RWPE2 (cell line): Measurements from ENCODE around the gene PPCS.

Source experiments
- ATAC-seq: fragments of 200-7000 bp; cut with Tn5 transposase; 3 replicates; pipeline ENCODE4 v1.9.1; 2021; ENCODE audit warnings: low read depth
- DNase-seq: peaks from one replicate; pipeline ENCODE4 v3.0.0-alpha.2; 2020; ENCODE audit warnings: low spot score
- H3K27ac ChIP-seq: fragments of 450-650 bp; 2 replicates; pipeline ENCODE4 v1.5.1; 2017; ENCODE audit warnings: mild to moderate bottlenecking; ENCODE audit not compliant: poor library complexity, severe bottlenecking
- H3K27me3 ChIP-seq: fragments of 250-450 bp; sonication (Bioruptor Pico); 2 replicates; pipeline ENCODE4 v1.5.1; 2021; ENCODE audit warnings: mild to moderate bottlenecking, moderate library complexity; ENCODE audit not compliant: insufficient read depth, poor library complexity, severe bottlenecking
- H3K36me3 ChIP-seq: fragments of 250-450 bp; sonication (Bioruptor Pico); 2 replicates; pipeline ENCODE4 v1.5.1; 2020; ENCODE audit warnings: low read depth, mild to moderate bottlenecking, moderate library complexity
- H3K4me1 ChIP-seq: fragments of 250-450 bp; sonication (Bioruptor Pico); 2 replicates; pipeline ENCODE4 v1.5.1; 2021; ENCODE audit warnings: mild to moderate bottlenecking, moderate library complexity; ENCODE audit not compliant: insufficient read depth, poor library complexity, severe bottlenecking
- H3K4me3 ChIP-seq: fragments of 250-450 bp; sonication (Bioruptor Pico); 2 replicates; pipeline ENCODE4 v1.5.1; 2021; ENCODE audit warnings: mild to moderate bottlenecking, moderate library complexity; ENCODE audit not compliant: severe bottlenecking
- H3K9me3 ChIP-seq: fragments of 250-450 bp; sonication (Bioruptor Pico); 2 replicates; pipeline ENCODE4 v1.5.1; 2021; ENCODE audit warnings: mild to moderate bottlenecking, moderate library complexity; ENCODE audit not compliant: severe bottlenecking
- TF ChIP-seq, protein P1 (sequence below): fragments of 450-650 bp; IDR thresholded peaks from one replicate; pipeline ENCODE4 v1.5.1; 2017; ENCODE audit warnings: mild to moderate bottlenecking, moderate library complexity; ENCODE audit not compliant: poor library complexity, severe bottlenecking

Gene PPCS

GRCh38 chr1:42456010-42456753, at the start of gene PPCS, which contains the start of gene ZMYND12:
PPCS (plus strand) TSS chr1:42456543; CDS start chr1:42456566, 23 bp downstream.
ZMYND12 (minus strand) TSS chr1:42456022; CDS start chr1:42455997, 25 bp downstream.
- peak within 1 kb of the TSS; percentile 70 for H3K27ac ChIP-seq

DNA sequence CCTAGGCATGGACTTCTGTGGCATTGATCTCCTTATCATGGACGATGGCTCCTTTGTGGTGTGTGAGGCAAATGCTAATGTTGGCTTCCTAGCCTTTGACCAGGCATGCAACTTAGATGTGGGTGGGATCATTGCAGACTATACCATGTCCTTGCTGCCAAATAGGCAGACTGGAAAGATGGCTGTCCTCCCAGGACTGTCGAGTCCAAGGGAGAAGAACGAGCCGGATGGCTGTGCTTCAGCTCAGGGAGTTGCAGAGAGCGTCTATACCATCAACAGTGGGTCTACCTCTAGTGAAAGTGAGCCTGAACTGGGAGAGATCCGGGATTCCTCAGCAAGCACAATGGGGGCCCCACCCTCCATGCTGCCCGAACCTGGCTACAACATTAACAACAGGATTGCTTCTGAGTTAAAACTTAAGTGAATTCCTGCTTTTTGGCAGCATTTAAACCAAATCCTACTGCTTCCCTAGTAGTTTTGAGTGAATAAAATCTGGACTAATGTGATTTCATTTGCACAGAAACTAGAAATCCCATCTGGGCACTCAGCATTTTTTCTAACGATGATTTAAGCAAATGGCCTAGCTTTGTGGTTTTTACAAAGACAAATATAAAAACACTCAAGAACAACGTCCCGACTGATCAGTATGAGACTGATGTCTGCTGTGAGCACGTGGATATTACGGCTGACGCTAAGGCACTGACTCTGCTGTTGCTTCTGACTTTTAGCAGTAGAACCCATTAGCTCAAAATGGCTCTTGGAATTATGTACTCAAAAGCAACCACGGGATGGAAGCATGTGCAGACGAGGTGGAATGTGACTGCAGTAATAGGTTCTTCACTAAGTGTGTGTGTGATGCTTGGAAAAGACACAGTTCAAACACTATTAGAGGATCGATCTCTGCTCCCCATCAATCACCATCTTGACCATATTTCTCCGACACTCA, 41.5 kb upstream of the PPCS start:
- H3K9me3 ChIP-seq = no peaks in the 10 kb centered on the region
- H3K27ac ChIP-seq = no peak overlapping the region
- TF ChIP-seq, protein P1, sequence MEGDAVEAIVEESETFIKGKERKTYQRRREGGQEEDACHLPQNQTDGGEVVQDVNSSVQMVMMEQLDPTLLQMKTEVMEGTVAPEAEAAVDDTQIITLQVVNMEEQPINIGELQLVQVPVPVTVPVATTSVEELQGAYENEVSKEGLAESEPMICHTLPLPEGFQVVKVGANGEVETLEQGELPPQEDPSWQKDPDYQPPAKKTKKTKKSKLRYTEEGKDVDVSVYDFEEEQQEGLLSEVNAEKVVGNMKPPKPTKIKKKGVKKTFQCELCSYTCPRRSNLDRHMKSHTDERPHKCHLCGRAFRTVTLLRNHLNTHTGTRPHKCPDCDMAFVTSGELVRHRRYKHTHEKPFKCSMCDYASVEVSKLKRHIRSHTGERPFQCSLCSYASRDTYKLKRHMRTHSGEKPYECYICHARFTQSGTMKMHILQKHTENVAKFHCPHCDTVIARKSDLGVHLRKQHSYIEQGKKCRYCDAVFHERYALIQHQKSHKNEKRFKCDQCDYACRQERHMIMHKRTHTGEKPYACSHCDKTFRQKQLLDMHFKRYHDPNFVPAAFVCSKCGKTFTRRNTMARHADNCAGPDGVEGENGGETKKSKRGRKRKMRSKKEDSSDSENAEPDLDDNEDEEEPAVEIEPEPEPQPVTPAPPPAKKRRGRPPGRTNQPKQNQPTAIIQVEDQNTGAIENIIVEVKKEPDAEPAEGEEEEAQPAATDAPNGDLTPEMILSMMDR = no peak
- H3K27me3 ChIP-seq = no peaks in the 10 kb centered on the region
- no peak overlapping the region for H3K4me3 ChIP-seq
- DNase-seq (no peak), ATAC-seq (no peak)
- H3K4me1 ChIP-seq = no peaks in the 10 kb centered on the region
- H3K36me3 ChIP-seq = no peaks in the 10 kb centered on the region

More at GRCh38 chr1:42456010-42456753, at the start of gene PPCS, which contains the start of gene ZMYND12:
- ATAC-seq (peak; percentile 92), DNase-seq (peak; percentile 81)
- H3K4me3 ChIP-seq = peak within 1 kb of the TSS; percentile 81
- no peaks in the 10 kb centered on the region for H3K9me3 ChIP-seq
- H3K4me1 ChIP-seq = peaks cover 6% of the 10 kb centered on the region
- TF ChIP-seq, protein P1 = no peak
- H3K27me3 ChIP-seq = no peaks in the 10 kb centered on the region
- H3K36me3 ChIP-seq = peaks cover 30% of the 10 kb centered on the region

DNA sequence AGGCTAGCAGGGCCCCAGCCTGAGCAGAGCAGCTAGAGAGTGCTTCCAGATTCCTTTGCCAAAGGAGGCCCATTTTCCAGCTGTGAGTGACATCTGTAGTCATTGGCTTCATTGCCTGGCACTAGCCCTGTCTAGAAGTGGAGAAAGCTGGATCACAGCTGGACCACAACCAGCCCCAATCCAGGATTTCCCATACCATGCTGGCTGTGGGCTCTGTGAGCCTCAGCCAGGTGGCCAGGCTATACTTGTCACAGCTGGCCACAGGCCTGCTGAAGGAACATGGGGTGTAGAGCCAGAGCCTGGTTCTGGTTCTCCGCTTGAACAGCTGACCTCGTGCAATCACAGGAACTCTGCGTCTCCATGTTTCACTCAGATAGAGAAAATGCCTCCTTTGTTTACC, 39.2 kb upstream of the PPCS start:
- Histone ChIP-seq H3K4me3 (no peak overlapping the region), H3K27me3 (no peaks in the 10 kb centered on the region), H3K27ac (no peak overlapping the region), H3K9me3 (no peaks in the 10 kb centered on the region), H3K4me1 (peaks cover 4% of the 10 kb centered on the region), H3K36me3 (no peaks in the 10 kb centered on the region)
- TF ChIP-seq, protein P1 = no peak
- DNase-seq (no peak), ATAC-seq (no peak)

GRCh38 chr1:42418516-42418915, 37.8 kb upstream of the PPCS start:
- ATAC-seq = no peak
- peaks cover 4% of the 10 kb centered on the region for H3K4me1 ChIP-seq
- H3K4me3 ChIP-seq = no peak overlapping the region
- H3K36me3 ChIP-seq = no peaks in the 10 kb centered on the region
- H3K27ac ChIP-seq = no peak overlapping the region
- DNase-seq = no peak
- TF ChIP-seq, protein P1 = no peak
- no peaks in the 10 kb centered on the region for H3K9me3 ChIP-seq
- H3K27me3 ChIP-seq = no peaks in the 10 kb centered on the region
